DMS153 (cell line): ENCODE measurements around the gene RELB.
A peak's percentile ranks its signal among the peaks of the same experiment; 100 is the strongest.
"Not testable (repeated sequence)": the region's sequence is repeated elsewhere in the genome, so short reads cannot be mapped to it uniquely, and the experiment has no call there.

Source experiments
- DNase-seq: peaks from one replicate; lab custom pipeline; 2025; lab: John Stamatoyannopoulos, UW

The RELB gene

DNA sequence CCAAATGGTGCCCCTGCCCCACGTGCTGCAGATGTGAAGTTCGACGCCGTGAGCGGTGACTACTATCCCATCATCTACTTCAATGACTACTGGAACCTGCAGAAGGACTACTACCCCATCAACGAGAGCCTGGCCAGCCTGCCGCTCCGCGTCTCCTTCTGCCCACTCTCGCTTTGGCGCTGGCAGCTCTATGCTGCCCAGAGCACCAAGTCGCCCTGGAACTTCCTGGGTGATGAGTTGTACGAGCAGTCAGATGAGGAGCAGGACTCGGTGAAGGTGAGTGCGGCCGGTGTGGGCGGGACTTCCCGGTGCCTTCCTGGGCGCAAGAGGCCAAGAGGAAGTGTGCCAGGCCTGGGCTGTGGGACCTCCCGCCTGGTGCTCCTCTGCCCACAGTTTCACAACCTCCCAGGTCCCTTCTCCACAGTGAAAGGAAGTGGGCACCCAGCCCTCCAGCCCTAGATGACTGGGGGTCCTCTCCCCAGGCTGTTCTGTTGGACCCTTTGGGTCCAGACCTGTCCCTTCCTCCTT, 14.1 kb upstream of the RELB start:
- no peak for DNase-seq

DNA sequence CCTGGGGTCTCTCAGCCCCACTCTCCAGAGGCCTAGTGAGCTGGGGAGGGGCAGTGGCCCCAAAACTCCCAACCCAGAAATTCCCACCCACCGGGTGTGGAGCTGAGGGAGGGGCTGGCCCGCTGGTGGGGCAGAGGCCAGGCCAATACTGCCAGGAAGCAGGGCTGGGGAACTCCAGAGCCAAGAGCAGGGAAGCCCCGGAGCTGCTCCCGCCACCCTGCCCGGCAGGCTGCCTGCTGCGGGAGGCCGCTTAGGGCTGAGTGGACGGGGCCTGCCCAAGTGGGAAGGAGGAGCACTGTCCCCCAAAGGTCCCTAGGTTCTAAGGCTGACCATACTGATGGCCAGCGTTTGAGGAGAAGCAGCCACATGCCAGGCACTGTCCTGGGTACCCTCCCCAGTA, 13.0 kb upstream of the RELB start:
- DNase-seq = no peak

DNA sequence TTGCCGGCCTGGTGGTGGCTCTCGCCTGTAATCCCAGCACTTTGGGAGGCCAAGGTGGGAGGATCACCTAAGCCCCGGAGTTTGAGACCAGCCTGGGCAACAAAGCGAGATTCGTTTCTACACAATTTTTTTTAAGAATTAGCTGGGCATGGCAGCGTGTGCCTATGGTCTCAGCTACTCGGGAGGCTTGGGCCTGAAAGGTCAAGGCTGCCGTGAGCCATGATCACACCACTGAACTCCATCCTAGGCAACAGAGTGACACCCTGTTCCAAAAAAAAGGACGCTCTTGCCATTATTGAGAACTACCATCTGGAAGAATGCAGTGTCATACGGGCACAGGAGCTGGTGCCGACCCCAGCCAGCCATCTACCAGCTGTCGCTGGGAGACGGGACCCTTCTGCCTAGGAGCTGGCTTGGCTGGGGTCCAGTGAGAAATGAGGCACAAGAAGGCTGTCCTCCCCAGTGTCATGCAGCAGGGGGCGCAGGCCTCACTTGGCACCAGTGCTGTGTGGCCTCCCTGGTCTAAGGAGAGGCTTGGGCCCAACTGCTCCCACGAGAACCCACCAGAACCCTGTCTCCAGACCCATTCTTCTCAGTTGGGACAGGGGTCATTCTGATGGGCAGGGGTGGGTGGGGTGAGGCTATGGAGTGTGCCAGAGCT, 12.2 kb upstream of the RELB start:
- DNase-seq = no peak

DNA sequence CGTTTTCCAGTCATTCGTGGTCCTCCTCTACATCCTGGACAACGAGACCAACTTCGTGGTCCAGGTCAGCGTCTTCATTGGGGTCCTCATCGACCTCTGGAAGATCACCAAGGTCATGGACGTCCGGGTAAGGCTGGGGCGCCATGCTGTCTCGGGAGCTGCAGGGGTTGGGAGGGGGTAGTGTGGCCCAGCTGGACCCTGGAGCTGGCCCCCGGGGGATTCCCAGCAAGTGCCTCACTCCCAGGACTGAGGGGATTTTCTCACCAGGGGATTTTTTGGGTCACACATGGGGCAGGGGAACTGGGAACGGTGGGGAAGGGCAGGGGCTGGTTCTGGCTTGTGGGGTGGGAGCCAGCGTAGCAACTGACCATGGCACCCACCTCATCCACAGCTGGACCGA, 10.8 kb upstream of the RELB start:
- DNase-seq = no peak

DNA sequence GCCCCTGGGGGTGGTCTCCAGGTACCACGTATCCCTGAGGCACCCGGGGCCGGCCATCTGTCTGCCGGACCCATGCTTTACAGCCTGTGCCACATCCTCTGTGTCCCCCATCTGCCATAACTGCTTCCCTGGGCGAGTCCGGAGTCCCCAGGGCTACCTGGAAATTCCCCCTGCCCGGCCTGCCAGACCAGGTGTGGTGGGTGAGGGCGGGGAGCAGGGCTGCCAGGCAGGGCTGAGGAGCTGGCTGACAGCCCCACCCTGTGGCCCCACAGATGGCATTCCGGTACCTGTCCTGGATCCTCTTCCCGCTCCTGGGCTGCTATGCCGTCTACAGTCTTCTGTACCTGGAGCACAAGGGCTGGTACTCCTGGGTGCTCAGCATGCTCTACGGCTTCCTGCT, 10.3 kb upstream of the RELB start:
- no peak for DNase-seq

DNA sequence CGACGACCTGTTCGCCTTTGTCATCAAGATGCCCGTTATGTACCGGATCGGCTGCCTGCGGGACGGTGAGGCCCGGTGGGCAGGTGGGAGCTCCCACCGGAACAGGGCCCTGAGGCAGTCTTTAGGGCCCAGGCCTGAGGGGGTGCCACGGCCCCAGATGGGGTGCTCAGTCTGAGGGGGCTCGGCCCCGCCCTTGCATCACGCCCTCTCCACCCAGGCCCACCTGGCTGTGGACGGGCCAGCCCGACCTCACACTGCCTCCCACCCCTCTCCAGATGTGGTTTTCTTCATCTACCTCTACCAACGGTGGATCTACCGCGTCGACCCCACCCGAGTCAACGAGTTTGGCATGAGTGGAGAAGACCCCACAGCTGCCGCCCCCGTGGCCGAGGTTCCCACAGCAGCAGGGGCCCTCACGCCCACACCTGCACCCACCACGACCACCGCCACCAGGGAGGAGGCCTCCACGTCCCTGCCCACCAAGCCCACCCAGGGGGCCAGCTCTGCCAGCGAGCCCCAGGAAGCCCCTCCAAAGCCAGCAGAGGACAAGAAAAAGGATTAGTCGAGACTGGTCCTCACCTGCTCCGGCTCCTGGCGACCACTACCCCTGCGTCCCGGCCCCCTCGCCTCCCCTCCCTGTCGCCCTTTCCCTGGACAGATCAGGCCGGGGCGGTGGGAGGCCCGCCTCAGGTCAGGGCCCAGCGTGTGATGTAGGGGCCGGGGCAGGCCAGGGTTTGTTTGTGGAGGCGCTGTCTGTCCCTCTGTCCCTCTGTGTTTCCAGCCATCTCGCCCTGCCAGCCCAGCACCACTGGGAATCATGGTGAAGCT, 8.7 kb upstream of the RELB start:
- DNase-seq = no peak

DNA sequence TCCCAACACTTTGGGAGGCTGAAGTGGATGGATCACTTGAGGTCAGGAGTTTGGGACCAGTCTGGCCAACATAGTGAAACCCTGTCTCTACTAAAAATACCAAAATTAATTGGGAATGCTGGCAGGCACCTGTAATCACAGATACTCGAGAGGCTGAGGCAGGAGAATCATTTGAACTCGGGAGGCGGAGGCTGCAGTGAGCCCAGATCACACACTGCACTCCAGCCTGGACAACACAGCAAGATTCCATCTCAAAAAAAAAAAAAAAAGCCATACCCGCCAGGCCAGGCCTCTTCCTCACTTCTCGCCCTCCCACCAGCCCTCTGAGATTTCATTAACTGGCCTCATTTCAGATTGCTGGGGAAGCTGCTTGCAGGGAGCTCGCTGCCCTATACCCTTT, 7.7 kb upstream of the RELB start:
- DNase-seq = no peak

DNA sequence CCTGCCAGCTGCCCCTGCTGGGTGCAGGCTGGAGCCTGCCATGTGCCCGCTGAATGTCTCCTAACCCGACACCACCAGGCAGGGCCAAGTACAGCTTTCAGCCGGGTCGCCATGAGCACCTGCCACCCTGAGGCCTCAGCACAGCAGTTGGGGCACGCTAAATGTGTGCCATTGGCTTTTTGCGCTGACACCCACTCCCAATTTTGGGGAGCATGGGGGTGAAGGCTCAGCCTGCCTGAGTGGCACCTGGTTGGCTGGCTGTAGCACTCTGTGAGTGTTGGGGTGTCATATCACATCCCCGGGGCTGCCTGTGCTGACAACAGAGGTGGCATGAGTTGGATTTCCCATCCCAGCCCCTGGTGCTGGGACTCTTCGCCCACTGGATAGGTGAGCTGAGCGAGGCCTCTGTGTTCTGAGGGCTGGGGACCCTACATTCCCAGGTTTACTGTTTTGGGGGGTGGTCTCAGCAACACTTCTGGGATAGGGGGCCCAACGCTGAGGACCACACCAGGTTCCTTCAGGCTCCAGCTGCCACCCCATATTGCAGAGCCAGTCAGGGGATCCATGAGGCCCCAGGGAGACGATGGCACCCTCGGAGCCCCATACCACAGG, 7.2 kb upstream of the RELB start:
- no peak for DNase-seq

DNA sequence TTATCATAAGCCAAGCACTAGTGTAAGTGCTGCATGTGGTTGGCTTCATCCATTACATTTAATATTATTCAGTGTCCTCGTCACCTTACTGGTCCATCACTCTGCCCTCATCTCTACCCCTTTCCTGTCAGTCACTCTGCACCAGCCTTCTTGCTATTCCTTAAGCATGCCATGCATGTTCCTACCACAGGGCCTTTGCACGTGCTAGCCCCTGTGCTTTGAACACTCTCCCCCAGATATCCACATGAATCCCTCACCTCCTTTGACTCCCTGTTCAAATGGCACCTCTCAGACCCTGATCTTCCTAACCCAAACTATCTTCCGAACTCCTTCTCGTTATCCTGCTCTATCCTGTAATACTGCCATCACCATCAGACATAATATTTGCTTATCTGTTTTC, 3.2 kb upstream of the RELB start:
- no peak for DNase-seq

DNA sequence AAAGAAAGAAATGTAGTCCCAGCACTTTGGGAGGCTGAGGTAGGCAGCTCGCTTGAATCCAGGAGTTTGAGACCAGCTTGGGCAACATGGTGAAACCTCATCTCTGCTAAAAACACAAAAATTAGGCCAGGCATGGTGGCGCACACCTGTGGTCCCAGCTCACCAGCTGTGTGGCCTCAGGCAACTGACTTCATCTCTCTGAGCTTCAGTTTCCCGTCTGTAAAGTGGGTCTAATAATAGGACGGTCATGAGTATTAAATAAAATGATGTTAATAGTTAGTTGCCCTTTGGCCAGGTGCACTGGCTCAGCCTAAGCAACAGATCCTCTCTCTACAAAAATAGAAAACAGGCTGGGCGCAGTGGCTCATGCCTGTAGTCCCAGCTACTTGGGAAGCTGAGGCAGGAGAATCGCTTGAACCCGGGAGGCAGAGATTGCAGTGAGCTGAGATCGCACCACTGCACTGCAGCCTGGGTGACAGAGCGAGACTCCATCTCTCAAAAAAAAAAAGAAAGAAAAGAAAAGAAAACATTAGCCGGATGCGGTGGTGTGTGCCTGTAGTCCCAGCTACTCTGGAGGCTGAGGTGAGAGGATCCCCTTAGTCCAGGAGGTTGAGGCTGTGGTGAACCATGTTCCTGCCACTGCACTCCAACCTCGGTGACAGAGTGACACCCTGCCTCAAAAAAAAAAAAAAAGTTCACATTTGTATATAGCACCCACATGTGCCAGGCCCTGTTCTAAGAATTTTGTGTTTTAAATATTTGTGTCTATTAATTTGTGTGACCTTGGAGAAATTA, 1.9 kb upstream of the RELB start:
- DNase-seq = not testable (repeated sequence)

DNA sequence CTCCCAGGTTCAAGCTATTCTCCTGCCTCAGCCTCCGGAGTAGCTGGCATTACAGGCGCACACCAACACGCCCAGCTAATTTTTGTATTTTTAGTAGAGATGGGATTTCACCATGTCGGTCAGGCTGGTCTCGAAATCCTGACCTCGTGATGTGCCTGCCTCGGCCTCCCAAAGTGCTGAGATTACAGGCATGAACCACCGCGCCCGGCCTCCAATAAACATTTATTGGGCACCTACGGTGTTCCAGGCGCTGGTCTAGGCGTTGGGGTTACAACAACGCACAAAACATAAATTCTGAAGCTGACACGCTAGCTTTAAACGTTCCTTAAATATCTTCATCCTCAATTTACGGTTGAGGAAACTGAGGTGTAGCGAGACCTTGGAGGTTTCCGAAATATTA, 599 bp upstream of the RELB start:
- DNase-seq = not testable (repeated sequence)

DNA sequence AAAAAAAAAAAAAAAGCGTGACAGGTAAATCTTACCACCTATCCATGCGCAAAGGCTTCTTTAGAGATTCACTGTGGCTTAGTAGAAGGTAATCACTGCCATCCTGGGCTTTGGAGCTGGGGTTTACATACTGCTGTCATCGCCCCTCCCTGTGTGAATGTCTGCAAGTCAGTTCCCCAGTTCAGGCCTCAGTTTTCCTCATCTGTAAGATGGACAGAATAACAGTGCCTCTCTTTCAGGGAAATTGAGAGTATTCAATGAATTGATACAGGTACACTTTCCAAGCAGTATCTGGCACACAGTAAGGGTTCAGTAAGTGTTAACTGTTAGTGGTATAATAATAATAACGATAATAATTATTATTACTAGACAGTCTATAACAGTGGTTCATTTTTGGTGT, 2.2 kb downstream of the RELB start:
- DNase-seq = no peak

DNA sequence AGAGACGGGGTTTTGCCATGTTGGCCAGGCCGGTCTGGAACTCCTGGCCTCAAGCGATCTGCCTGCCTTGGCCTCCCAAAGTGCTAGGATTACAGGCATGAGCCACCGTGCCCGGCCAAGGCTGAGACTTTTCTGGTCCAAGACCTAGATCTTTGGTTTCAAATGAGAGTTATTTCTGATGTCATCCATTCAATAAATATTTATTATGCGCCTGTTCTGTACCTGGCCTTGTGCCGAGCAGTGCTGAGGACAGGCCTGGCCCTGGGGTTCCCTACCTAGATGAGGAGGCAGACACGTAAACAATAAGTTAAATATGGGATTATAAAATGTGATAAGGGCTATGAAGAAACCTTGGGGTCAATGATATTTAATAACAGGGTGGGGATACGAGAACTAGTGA, 4.5 kb downstream of the RELB start:
- no peak for DNase-seq

DNA sequence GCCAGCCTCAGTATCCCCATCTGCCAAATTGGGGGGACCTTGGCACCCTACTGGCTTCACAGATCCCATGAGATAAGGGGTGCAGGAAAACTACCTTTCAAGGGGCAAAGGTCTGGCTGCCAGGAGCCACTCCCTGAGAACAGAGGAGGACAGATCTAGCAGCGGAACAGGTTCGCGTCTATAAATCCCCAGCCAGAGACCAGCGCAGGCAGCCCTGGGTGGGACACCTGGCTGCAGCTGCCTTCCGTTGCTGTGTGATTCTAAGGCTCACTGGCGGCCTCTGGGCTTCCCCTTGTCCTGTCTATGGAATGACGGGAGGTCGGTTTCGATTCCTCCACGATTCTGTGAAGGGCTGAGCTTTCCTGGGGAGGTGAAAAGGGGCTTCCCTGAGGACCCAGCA, 7.3 kb downstream of the RELB start:
- DNase-seq = no peak

DNA sequence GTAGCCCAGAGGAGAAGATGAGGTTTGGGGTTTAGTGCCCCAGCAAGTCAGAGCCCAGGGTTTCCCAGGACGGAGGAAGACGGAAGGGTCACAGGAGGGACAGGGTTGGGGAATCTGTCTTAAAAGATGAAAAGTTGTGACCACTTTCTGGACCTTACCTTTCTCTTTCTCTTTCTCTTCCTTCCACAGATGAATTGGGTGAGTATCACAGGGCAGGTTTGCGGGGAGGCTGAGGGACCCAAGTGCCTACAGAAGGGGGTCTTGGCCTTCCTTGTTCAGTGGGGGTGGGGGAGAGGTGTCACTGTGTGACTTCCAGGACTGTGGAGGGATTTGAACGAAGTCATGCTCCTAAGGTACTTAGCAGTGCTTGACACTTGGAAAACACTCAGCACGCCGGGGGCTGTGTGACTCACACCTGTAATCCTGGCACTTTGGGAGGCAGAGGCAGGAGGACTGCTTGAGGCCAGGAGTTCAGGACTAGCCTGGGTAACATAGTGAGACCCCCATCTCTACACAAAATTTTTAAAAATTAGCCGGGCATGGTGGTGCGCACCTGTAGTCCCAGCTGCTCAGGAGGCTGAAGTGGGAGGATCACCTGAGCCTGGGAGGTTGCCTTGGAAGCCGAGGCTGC, 8.5 kb downstream of the RELB start:
- DNase-seq = no peak

DNA sequence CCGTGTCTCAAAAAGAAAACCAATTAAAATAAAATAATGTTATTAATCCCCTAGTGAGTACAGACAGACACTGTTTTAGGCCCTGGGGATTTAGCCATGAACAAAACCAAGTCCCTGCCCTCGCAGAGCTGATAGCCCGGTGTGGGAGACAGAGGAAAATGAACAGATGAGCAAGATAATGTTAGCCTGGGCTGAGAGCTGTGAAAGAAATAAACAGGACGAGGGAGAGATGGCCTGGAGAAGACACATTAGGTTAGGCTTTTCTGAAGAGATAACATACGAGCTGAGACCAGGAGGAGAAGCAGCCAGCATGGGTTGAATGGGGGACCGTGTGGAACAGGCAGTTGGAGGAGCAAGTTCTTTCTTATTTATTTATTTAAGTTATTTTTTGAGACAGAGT, 9.0 kb downstream of the RELB start:
- no peak for DNase-seq

DNA sequence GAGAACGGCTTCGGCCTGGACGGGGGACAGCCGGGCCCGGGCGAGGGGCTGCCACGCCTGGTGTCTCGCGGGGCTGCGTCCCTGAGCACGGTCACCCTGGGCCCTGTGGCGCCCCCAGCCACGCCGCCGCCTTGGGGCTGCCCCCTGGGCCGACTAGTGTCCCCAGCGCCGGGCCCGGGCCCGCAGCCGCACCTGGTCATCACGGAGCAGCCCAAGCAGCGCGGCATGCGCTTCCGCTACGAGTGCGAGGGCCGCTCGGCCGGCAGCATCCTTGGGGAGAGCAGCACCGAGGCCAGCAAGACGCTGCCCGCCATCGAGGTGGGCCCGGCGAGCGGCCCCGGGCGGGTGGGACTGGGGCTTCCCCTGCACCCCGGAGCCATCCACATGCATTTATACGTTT, 10.7 kb downstream of the RELB start:
- no peak for DNase-seq

DNA sequence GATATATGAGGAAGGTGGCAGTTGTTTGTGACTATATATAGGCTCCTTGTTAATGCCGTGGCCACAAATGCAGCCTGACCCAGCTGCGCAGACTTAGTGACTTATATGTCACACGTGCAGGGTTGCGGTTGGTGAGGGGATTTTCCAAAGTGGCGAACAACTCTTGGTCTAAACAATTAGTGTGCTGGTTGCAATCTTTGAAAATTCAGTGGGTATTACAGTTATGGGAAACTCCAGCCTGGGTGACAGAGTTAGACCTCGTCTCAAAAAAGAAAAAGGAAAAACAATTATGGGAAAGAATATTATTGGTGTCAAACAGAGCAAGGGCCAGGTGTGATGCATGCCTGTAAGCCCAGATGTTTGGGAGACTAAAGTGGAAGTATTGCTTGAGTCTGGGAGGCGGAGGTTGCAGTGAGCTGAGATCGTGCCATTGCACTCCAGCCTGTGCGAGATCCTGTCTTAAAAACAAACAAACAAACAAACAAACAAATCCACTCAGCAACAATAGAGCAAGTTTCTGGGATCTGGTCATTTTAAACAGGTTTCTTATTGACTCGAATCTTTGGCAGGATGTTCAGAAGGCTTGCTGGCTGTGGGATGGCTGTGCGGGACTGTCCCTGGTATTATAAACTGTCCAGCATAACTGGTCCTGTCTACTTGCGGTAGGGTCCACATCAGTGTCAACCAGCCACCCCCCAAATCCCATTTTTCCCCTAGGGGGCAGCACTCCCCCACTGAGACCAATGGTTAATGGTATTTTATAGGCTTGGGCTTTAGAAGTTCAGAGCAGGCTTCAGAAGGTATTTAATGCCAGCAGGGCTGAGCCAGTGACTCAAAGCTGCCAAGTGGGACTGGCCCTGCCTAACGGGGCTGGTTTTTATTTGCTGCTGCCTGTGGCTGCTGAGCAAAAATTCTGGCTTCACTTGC, 15.4 kb downstream of the RELB start:
- DNase-seq = peak; percentile 31

DNA sequence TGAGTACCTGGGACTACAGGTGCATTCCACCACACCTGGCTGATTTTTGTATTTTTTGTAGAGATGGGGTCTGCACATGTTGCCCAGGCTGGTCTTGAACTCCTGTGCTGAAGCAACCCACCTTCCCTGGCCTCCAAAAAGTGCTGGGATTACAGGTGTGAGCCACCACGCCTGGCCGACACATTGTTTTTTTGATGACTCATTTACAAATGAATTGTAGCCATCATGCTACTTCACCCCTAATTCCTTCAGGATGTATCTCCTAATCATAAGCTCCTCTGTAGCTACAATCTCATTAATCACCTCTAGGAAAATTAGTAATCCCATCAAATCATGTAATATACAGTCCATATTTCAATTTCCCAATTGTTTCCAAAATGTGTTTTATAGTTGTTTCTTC, 17.9 kb downstream of the RELB start:
- DNase-seq = no peak

DNA sequence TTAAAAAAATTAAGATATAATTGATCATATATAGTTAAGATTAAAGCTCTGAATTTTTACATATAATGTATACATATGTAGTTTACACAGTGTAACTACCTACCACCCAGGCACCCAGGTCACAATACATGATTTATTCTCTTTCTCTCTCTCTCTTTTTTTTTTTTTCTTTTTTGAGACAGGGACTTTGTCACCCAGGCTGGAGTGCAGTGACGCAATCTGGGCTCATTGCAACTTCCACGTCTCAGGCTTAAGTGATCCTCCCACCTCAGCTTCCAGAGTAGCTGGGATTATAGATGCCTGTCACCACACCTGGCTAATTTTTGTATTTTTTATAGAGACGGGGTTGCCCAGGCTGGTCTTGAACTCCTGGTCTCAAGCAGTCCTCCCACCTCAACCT, 18.8 kb downstream of the RELB start:
- no peak for DNase-seq

DNA sequence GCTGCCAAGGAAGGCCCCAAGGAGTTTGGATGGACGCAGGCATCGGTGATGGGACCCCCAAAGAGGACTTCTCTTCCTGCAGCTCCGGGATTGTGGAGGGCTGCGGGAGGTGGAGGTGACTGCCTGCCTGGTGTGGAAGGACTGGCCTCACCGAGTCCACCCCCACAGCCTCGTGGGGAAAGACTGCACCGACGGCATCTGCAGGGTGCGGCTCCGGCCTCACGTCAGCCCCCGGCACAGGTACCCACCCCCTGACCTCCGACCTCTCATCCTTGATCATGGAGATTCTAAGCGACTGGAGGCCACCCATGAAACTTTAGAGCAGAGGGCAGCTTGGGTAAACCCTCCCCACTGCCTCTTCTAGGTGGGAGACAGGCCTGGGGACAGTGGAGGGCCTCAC, 20.7 kb downstream of the RELB start:
- no peak for DNase-seq
